ENCODE data around the gene MARVELD1.

- TF ChIP-seq CTCF (IDR thresholded peaks at IDR 0.05; ENCODE audit: low read length) (no peak), EZH2 (optimal IDR thresholded peaks at IDR 0.05; ENCODE audit: low read depth, low read length) (no peak), EZH2phosphoT487 (IDR thresholded peaks at IDR 0.05; ENCODE audit: low read length) (no peak)
Observed at GRCh38 chr10:97715259-97715874, 1.8 kb downstream of the MARVELD1 start.
